Stimulated activated CD8-positive, alpha-beta memory T cell treated with anti-CD3 and anti-CD28 coated beads, Interleukin-7, amount 100 ng/mL, for 4 hours (primary cell): ENCODE data around the gene C17orf100.
"Not testable (repeated sequence)": the region's sequence is repeated elsewhere in the genome, so short reads cannot be mapped to it uniquely, and the experiment has no call there.

Source experiments
- DNase-seq, 2 donors: peaks; one replicate each; pipeline ENCODE4 v3.0.0-alpha.2; 2020; ENCODE audit warnings: low read depth in 2 of 2

The C17orf100 gene

GRCh38 chr17:6641247-6641863, 10.2 kb upstream of the C17orf100 start:
- no peak for DNase-seq

DNA sequence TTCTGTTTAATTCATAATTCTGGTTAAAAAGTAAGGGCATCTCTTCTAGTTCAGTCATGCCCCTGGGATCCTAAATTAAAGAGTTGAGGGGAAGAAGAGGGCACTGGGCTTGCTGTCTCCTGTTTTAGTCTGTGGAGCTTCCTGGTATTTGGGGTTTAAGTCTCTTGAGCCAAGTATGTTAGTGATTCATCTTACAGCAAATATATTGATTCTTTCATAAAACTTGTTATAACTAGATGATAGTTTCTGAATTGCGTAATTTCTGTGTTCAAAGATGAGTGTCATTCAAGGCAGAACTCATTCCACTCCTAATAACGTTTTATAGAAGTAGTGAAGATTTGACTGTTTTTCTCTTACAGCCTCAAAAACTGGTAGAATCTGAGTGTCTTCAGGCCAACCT, 9.0 kb upstream of the C17orf100 start:
- no peak for DNase-seq

DNA sequence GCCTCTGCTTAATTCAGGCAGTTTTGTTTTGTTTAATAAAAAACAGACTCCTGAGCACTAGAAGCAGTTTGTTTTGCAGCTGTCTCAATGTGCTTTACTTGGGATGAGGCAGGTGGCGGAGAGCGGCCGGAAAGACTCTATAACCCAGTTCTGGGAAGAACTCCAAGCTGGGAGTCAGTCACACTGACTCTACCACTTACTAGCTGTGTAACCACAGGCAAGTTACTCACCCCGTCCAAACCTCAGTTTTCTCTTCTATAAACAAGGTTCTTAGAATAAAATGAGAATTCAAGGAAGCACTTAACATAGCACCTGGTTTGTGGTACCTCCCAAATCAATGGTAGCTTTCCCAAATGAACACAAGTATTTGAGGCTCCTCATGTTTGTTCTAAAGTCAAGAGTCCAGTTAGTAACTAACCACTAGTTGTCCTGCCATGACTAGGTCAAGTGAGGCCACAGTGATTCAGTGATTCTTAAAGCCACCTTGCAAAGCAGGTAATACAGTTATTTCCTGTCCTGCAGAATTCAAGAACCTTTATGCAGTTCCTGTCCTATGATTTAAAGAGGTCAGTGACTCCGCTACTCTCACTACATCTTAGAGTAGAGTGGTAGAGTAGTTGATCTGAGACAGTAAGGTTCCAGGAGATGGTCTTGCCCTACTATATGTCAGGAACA, 8.0 kb upstream of the C17orf100 start:
- DNase-seq: no peak

DNA sequence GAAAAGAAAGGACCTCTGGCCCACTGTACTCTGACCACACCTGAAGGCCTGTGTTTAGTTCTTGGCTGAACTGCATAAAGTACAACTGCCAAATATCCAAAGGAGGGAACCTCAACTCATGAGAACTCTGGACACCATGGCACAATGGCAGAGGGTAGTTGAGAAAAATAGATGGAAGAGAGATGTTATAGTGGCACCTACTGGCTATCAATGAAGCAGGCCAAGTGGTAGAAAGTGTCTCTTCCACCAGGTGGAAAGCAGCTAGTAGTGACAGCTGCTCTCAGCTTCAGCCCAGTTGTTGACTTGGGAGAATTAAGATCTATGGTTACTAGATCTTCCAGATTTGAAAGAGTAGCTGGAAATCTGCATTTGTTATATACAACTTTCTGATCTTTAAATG, 3.4 kb upstream of the C17orf100 start:
- DNase-seq: no peak

DNA sequence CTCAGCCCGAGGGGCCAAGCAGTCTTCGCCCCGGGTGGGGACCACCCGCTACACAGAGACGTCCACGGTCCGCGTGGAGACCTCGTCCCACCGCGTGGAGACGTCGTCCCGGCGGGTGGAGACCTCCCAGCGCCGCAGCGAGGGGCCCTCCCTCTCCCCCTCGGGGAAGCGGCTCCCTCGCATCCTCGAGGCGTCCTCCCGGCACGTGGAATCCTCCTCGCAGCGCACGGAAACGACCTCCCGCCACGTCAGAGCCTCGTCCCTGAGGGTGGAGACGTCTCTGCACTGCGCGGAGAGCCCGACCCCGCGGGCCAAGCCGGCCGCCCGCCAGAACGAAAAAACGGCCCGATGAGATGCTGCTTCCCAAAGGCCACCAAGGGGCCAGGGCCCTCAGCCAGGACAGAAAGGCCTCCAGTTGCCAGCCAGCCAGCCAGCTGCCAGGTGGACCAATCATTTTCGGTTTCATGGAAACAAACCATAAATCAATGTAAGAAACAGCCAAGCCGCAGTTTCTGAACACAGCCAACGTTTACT, 424 bp downstream of the C17orf100 start:
- DNase-seq: no peak

GRCh38 chr17:6654841-6655731, 3.5 kb downstream of the C17orf100 start:
- no peak for DNase-seq

DNA sequence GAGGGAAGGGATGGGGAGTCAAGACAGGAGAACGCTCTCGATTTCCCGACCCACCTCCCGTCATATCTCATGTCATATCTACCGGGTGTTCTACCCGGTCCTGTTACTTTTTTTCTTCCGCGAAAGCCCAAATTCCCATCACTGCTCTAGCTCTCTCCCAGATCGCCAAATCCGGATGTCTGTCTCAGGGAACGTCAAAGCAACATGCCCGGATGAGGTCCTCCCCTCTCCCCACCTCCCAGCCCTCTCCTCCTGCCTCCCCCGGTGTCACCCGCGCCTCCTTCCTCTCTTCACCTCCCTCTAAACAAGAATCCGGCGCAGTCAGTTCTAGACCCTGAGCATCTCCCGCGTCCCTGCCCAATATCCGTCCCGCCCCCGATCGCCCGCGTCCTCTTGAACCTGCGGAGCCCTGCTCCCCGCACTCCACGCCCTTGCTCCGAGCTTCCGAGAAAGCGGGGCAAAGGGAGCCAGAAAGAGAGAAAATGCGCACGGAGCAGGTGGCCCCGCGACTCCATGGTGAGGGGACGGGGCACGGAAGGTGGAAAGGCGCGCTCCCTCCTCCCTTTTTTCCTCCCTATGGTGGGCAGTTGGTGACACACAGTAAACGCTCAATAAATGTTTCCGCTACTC, 4.3 kb downstream of the C17orf100 start:
- not testable (repeated sequence) for DNase-seq

DNA sequence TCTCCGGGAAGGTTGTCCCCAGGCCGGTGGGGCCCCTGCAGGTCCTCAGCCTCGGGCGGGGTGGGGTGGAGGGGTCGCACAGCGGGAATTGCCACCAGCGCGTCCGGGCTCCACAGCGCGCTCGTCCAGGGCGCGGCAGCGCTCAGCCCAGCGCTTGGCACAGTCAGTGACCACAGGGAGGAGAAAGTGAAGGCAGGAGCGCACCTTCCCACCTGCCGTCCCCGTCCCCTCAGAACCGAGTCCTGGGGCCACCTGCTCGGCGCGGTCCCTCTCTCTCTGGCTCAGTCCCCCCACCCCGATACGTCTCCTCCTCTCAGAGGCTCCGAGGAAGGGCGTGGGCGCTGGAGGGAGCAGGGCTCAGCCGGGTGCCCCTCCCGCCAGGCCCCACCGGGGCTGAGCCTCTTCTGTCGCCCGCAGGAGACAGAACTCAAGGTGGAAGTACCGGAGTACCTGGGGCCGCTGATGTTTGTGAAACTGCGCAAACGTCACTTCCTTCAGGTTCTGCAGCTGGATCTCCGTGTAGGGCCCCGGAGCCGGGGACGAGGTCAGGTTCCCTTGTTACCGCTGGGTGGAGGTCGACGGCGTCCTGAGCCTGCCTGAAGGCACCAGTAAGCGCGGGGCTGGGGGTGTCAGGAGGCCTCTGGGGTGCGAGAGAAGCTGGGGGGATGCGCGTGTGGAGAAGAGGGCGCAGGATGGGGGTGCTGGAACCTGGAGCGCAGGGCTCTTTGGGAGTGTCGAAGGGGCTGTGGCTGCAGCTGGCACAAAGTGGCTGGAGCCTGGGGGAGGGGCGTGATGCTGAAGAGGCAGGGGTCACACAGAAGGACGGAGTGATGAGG, 5.5 kb downstream of the C17orf100 start:
- DNase-seq: not testable (repeated sequence)

DNA sequence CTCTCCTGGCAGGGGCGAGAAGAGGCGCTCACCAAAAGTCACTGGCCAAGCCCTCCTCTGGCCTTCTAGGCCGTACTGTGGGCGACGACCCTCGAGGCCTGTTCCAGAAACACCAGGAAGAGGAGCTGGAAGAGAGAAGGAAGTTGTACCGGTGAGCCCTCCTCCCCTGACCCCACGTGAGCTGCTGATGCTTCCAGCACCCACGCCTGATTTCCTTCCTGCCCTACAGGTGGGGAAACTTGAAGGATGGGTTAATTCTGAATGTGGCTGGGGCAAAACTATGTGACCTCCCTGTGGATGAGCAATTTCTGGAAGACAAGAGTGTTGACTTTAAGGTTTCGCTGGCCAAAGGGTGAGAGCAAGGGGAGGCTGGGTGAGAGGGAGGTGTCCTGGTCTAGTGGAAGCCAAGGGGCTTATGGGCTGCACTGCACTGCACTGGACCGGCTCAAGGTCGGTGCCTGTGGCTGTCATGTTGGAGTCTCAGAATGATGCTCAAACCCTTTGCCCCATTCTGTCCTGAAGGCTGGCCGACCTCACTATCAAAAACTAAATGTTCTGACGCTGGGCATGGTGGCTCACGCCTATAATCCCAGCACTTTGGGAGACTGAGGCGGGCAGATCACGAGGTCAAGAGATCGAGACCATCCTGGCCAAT, 6.2 kb downstream of the C17orf100 start:
- no peak for DNase-seq

GRCh38 chr17:6658411-6658810, 6.8 kb downstream of the C17orf100 start:
- not testable (repeated sequence) for DNase-seq

DNA sequence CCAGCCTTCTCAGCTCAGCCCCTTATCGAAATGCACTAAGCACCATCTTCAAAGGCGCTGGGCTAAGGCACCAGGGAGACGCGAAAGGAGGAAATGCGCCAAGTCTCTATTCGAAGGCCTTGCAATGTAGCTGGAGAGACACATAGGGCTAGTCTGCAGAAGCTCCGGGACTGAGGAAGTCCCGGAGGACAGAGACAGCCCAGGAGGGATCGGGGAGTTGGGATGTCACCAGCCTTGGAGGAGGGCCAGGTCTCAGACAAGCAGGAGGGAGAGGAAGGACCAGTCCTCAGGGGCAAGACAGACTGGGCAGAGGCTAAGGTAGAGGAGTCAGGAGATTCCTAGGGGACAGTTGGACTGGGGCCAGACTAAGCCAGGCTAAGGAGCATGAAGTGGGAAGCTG, 8.5 kb downstream of the C17orf100 start:
- DNase-seq: no peak

- no peak for DNase-seq
These were observed 9.4 kb downstream of the C17orf100 start for GRCh38 chr17:6660805-6661463.

DNA sequence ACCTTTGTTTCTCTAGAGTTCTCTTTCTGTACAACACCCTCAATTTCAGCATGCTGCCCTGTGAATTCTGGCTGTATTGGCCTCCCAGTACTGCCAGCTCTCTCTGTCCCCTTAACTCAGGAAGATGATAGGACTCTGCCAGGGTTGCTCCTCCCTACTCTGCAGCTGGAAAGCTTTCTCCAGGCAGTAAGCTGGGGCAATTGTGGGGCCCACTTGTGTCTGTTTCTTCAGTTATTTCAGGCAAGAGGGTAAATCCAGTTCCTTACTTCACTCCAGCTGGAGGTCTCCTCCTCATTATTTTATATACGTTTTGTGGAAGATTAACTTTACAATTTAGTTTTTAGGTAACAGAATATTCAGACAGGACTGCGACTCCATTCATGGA, 9.9 kb downstream of the C17orf100 start:
- DNase-seq: no peak

DNA sequence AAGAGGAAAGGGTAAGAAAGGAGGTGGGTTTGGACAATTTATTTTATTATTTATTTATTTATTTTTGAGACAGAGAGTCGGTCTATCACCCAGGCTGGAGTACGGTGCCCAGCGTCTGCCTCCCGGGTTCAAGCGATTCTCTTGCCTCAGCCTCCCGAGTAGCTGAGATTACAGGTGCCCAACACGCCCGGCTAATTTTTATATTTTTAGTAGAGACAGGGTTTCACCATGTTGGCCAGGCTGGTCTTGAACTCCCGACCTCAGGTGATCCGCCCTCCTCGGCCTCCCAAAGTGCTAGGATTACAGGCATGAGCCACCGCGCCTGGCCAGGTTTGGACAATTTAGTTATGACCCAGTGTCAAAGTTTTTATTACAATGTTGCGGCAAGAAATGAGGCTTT, 11.6 kb downstream of the C17orf100 start:
- DNase-seq: not testable (repeated sequence)

DNA sequence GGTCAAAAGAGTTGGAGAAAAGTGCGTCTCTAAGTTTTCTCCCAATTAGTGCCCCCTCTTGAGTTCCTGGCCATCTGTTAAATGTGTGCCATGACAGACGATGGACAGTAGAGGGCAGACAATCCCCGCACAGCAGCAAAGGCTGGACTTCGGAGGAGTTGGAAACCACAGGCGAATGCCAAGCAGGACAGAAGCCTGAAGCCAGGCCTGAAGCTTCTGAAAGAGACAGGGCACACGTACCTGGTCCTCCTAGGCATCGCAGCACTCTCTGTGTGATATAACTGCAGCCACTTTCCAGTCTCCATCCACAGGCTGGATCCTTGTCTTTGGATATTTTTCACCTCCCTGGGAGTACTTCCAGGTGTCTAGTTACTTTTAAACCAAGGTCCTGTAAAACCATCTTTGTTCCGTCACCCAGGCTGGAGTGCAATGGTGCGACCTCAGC, 14.5 kb downstream of the C17orf100 start:
- DNase-seq: peak in 1 of 2 donors; percentile 23

- no peak for DNase-seq
These were observed 15.0 kb downstream of the C17orf100 start for GRCh38 chr17:6666557-6666956.

DNA sequence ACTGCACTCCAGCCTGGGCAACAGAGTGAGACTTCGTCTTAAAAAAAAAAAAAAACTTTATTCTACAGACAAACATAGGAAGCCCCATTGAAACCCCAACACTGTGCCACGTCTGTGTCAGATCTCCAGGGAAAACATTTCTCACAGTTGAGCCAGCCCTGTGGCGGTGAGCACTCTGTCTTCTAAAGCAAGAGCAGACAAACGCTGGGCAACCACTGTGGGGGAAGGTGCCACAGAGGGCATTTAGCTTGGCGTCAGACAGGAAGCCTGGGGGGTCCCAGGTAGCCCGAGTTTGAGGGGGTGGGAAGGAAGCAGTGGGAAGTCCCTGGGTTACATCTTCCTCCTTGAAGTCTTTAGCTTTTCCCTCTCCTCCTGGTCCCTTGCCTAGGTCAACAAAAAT, 16.0 kb downstream of the C17orf100 start:
- DNase-seq: no peak

DNA sequence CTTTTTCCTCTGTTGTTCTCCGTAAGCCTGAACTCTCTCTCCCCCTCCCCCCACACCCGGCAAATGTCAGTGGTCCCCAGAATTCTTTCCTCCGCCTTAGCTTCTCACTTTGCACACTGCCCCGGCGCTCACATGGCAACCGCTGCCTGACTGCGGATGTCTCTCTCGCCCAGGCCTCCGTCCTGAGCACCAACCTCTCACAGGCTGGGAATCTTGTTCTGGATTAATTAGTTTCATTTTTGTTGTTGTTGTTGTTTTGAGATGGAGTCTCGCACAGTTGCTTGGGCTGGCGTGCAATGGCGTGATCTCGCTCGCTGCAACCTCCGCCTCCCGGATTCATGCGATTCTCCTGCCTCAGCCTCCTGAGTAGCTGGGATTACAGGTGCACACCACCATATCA, 16.7 kb downstream of the C17orf100 start:
- DNase-seq: no peak

DNA sequence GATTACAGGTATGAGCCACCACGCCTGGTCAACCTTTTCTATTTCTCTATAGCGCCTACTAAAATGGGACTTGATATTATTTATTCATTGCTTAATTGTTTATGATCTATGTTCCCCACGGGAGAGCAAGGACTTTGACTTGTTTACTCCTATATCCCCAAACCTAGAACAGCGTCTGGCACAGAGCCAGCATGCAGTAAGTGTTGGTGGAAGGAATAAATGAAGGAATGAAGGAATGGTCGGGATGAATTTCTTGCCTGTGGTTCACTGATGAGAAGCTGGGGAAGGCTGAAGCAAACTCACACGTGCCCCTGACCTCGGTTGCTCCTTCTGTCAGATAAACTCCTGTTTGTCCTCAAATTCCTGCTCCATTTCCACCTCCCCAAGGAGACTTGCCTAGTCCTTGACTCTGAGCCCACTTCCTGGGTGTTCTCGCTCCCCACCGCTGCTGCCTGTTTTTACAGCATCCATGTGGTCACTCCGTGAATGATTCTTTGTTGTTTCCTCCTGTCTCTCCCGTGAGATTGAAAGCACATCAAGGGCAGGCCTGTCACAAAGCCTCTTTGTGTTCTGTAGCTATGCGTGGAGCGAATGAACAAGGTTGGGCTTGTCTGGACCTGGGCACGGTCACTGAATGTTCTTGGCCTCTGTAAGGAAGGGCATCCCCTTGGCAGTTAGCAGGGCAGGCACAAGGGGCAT, 17.3 kb downstream of the C17orf100 start:
- no peak for DNase-seq
